Vagina (tissue), 2 donors: ENCODE measurements around the gene PCSK5. TPM values are rescaled to one million over a fixed set of nuclear protein-coding genes. Genes with fewer than 3 reads are reported as not detected.

ENCODE experiments used
- DNase-seq, 2 donors: peaks; one replicate each; pipeline ENCODE4 v3.0.0-alpha.2; 2017; ENCODE audit errors: extremely low spot score in 2 of 2
- H3K27ac ChIP-seq: fragments of 200-600 bp; sonication (generic); one replicate; pipeline ENCODE4 v1.5.1; 2019
- H3K27me3 ChIP-seq: fragments of 200-600 bp; sonication (generic); one replicate; pipeline ENCODE4 v1.5.1; 2019
- H3K36me3 ChIP-seq, 2 donors: fragments of 200-600 bp; sonication (generic); one replicate each; pipeline ENCODE4 v1.5.1; 2017 to 2019
- H3K4me1 ChIP-seq: fragments of 200-600 bp; sonication (generic); one replicate; pipeline ENCODE4 v1.5.1; 2019
- H3K4me3 ChIP-seq, 2 donors: fragments of 200-600 bp; sonication (generic); 1 replicate in 1 of 2; 2 replicates in 1 of 2; pipeline ENCODE4 v1.5.1; 2016 to 2019
- H3K9me3 ChIP-seq: fragments of 200-600 bp; sonication (generic); one replicate; pipeline ENCODE4 v1.5.1; 2019
- CTCF ChIP-seq, 3 experiments: fragments of 450-650 bp in 2 of 3; fragments of 200-600 bp in 1 of 3; sonication (generic) in 1 of 3; IDR thresholded peaks; one replicate each; pipeline ENCODE4 v1.5.1; 2017 to 2019; ENCODE audit warnings: antibody characterized with exemption in 3 of 3, mild to moderate bottlenecking in 2 of 3, moderate library complexity in 2 of 3
- POLR2A ChIP-seq, 2 donors: fragments of 450-650 bp; IDR thresholded peaks; one replicate each; pipeline ENCODE4 v1.6.1; 2017; ENCODE audit warnings: antibody characterized with exemption in 2 of 2, mild to moderate bottlenecking in 2 of 2, moderate library complexity in 2 of 2
- POLR2AphosphoS5 ChIP-seq, 2 donors: sonication (generic); formaldehyde crosslinking; IDR thresholded peaks; one replicate each; pipeline ENCODE4 v1.9.0; 2017; ENCODE audit warnings: antibody characterized with exemption in 2 of 2, mild to moderate bottlenecking in 2 of 2, low read depth in 1 of 2; ENCODE audit not compliant: insufficient read depth in 1 of 2
- intact Hi-C: fragments of 100-400 bp; cut with DNase I; formaldehyde crosslinking; loops from one replicate; pipeline ENCODE4 v1.15.1; 2023
- total RNA-seq: library from RNA; depleted of rRNA; stranded (reverse); fragments of >200 nt; gene quantifications from one replicate; pipeline ENCODE4 v1.2.3, GENCODE V29; 2016

The PCSK5 gene
- total RNA-seq, 1 donor from 2014 or later = 22.6 TPM

DNA sequence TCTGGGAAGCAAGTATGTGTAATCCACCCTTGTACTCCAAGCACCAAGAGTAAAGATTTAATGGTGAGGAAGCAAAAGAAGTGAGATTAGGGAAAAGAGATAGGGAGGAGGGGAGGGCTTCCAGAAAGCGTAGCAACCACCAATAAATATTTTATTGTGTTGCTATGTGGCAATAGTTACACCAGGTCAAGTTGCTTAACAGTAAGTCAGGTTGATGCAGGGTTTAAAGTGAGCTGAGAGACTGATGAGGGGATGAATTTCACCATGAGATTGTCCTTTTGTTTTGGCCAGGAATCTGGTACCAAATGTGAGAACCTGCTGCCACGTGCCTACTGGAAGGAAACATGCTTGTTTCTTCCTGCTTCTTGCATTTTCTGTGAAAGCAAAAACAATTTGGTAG lies 62.7 kb downstream of the PCSK5 start:
- TF ChIP-seq CTCF (IDR thresholded peaks at IDR 0.05) (no peak), POLR2A (IDR thresholded peaks at IDR 0.05) (no peak), POLR2AphosphoS5 (IDR thresholded peaks at IDR 0.05; ENCODE audit: insufficient read depth in 1 of 2, low read depth in 1 of 2) (peak in 1 of 2 donors; percentile 22)
- H3K4me1 ChIP-seq = peaks cover 34% of the 10 kb centered on the region
- no peak for DNase-seq
- H3K4me3 ChIP-seq = no peak overlapping the region
- H3K27me3 ChIP-seq = no peaks in the 10 kb centered on the region
- no peak overlapping the region for H3K27ac ChIP-seq
- intact Hi-C loops = no loop called here
- no peaks in the 10 kb centered on the region for H3K9me3 ChIP-seq
- H3K36me3 ChIP-seq = no peaks in the 10 kb centered on the region

DNA sequence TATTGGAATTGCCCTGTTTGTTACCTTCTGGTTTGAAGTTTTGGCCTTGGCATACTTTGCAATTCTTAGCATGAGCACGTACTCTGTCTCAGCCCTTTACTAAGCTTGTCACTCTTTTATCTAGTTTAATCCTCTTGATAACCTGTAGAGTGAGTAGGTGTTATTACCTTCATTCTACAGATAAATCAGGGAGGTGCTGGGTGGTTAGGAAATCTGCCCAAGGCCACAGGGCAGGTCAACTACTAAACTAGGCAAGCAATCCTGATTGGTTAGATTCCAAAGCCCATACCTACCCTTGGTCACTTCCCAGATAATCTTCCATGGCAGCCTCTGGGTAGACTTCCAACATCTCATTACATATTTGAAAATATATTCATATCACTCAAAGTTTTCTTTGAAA lies 65.7 kb downstream of the PCSK5 start:
- peaks cover 54% of the 10 kb centered on the region for H3K4me1 ChIP-seq
- intact Hi-C loops = no loop called here
- H3K27me3 ChIP-seq = no peaks in the 10 kb centered on the region
- no peak for DNase-seq
- no peaks in the 10 kb centered on the region for H3K36me3 ChIP-seq
- TF ChIP-seq POLR2AphosphoS5 (IDR thresholded peaks at IDR 0.05; ENCODE audit: insufficient read depth in 1 of 2, low read depth in 1 of 2) = no peak
- TF ChIP-seq POLR2A (IDR thresholded peaks at IDR 0.05) = no peak
- no peak for TF ChIP-seq CTCF (IDR thresholded peaks at IDR 0.05)
- H3K4me3 ChIP-seq = no peak overlapping the region
- no peaks in the 10 kb centered on the region for H3K9me3 ChIP-seq
- H3K27ac ChIP-seq = no peak overlapping the region

- DNase-seq = no peak
- intact Hi-C loops = no loop called here
- Histone ChIP-seq H3K36me3 (no peaks in the 10 kb centered on the region), H3K4me1 (peaks cover 57% of the 10 kb centered on the region), H3K27ac (no peak overlapping the region), H3K4me3 (no peak overlapping the region), H3K9me3 (no peaks in the 10 kb centered on the region), H3K27me3 (no peaks in the 10 kb centered on the region)
- no peak for TF ChIP-seq CTCF (IDR thresholded peaks at IDR 0.05)
- no peak for TF ChIP-seq POLR2A (IDR thresholded peaks at IDR 0.05)
- TF ChIP-seq POLR2AphosphoS5 (IDR thresholded peaks at IDR 0.05; ENCODE audit: insufficient read depth in 1 of 2, low read depth in 1 of 2) = no peak
Observed at GRCh38 chr9:75957116-75957515, 66.6 kb downstream of the PCSK5 start.

DNA sequence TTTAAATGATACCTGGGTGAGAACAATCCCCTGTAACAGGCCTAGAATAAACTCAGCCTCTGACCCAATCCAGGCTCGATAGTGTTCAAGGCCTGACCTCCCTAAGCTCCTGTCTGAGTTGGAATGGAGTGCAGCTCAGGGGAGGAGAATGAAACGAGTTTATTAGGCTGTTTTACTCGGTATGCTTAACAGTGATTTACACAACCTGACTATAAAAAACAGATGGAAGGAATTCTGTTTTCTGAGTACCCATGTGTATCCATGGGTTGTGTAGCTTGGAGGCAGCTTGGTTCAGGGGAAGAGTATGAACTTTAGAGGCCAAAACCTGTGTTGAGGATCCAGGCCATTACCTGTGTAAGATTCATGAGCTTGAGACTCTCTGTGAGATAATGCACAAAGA lies 67.8 kb downstream of the PCSK5 start:
- H3K27ac ChIP-seq = no peak overlapping the region
- intact Hi-C loops = no loop called here
- no peaks in the 10 kb centered on the region for H3K9me3 ChIP-seq
- DNase-seq = no peak
- TF ChIP-seq POLR2A (IDR thresholded peaks at IDR 0.05) = no peak
- no peak for TF ChIP-seq POLR2AphosphoS5 (IDR thresholded peaks at IDR 0.05; ENCODE audit: insufficient read depth in 1 of 2, low read depth in 1 of 2)
- no peak for TF ChIP-seq CTCF (IDR thresholded peaks at IDR 0.05)
- H3K4me3 ChIP-seq = no peak overlapping the region
- no peaks in the 10 kb centered on the region for H3K36me3 ChIP-seq
- no peaks in the 10 kb centered on the region for H3K27me3 ChIP-seq
- peaks cover 53% of the 10 kb centered on the region for H3K4me1 ChIP-seq

DNA sequence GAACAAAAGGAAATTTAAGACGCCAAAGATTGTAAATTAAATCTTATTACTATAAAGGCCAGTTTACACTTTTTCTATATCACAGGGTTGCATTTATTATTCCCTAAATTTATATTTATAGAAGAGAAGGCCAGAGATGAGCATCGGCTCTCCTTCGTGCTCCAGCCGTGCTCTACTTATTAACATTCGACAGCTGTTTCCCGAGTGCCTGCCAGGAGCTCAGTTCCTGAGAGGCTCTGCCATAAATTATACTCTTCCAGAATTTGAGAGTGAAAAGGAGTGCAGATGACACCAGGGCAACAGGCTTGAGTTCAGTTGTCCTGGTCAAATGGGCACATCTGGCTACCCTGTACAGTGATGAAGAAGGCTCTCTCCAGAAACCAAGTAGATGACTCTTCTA lies 70.1 kb downstream of the PCSK5 start:
- H3K27me3 ChIP-seq = no peaks in the 10 kb centered on the region
- no peak for DNase-seq
- TF ChIP-seq CTCF (IDR thresholded peaks at IDR 0.05) = no peak
- no peak for TF ChIP-seq POLR2A (IDR thresholded peaks at IDR 0.05)
- no peak for TF ChIP-seq POLR2AphosphoS5 (IDR thresholded peaks at IDR 0.05; ENCODE audit: insufficient read depth in 1 of 2, low read depth in 1 of 2)
- peaks cover 45% of the 10 kb centered on the region for H3K4me1 ChIP-seq
- no peak overlapping the region for H3K27ac ChIP-seq
- H3K4me3 ChIP-seq = no peak overlapping the region
- H3K36me3 ChIP-seq = no peaks in the 10 kb centered on the region
- intact Hi-C loops = no loop called here
- H3K9me3 ChIP-seq = no peaks in the 10 kb centered on the region
